SJCRH30 (cell line): ENCODE measurements around the gene FOLR1. TPM values are rescaled to one million over a fixed set of nuclear protein-coding genes. Genes with fewer than 3 reads are reported as not detected.
A peak's percentile ranks its signal among the peaks of the same experiment; 100 is the strongest.

Source experiments
- DNase-seq, 2 experiments: peaks; one replicate each; pipeline ENCODE4 v3.0.0-alpha.2; 2015 to 2020
- H3K27ac ChIP-seq: fragments of 250-450 bp; sonication (Bioruptor Pico); 2 replicates; pipeline ENCODE4 v1.5.1; 2020; ENCODE audit warnings: mild to moderate bottlenecking, moderate library complexity
- H3K27me3 ChIP-seq: fragments of 250-450 bp; sonication (Bioruptor Pico); 2 replicates; pipeline ENCODE4 v1.5.1; 2020; ENCODE audit warnings: mild to moderate bottlenecking, moderate library complexity
- H3K36me3 ChIP-seq: fragments of 250-450 bp; sonication (Bioruptor Pico); 2 replicates; pipeline ENCODE4 v1.5.1; 2020; ENCODE audit warnings: mild to moderate bottlenecking, moderate library complexity
- H3K4me1 ChIP-seq: fragments of 250-450 bp; sonication (Bioruptor Pico); 2 replicates; pipeline ENCODE4 v1.5.1; 2020; ENCODE audit warnings: mild to moderate bottlenecking, moderate library complexity
- H3K4me3 ChIP-seq: fragments of 250-450 bp; sonication (Bioruptor Pico); 2 replicates; pipeline ENCODE4 v1.5.1; 2020; ENCODE audit warnings: mild to moderate bottlenecking, moderate library complexity
- H3K9me3 ChIP-seq: fragments of 250-450 bp; sonication (Bioruptor Pico); replicated peaks from 2 replicates; pipeline ENCODE4 v1.5.1; 2020; ENCODE audit warnings: mild to moderate bottlenecking, moderate library complexity
- total RNA-seq: library from RNA; depleted of rRNA; stranded (reverse); fragments of >200 nt; shearing (Covaris generic); gene quantifications from 2 replicates; pipeline ENCODE4 v1.2.3, GENCODE V29; 2014; rRNA removed

The FOLR1 gene
- total RNA-seq, 1 experiment from 2014 or later = 0.77 TPM

DNA sequence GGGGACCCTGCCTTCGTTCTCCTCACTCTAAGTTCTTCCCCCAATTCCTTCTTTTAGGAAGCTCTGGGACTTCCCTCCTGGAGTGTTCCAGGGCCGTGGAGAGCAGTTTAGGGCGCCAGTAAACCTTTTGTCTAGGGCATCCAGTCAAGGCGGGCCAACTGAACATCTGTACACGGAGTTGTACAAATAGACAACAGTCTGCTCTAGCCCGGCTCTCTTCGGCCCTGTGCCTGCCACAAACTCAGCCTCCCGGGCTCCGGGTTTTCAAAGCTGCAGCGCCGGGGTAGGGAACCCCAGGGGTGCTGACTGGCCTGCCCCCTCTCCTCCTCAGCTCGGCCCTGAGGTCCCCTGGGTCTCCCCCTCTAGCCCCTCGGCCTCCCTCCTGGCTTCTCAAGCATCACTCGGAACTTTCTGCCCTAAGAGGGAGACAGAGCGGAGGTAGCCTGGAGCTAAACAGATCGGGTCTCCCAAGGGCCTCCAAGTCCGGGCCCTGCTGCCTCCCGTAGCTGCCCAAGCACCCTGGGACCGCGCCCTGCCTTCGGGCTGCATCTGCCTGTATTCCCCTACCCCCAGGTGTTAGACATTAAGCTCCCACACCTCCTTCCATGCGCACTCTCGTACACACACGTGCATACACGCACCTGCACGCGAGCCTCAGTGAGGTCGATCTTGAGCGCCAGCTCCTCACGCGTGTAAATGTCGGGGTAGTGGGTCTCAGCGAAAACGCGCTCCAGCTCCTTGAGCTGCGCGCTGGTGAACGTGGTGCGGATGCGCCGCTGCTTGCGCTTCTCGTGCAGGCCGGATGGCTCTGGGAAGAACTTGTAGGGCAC lies 48.7 kb downstream of the FOLR1 start:
- no peak overlapping the region for H3K27ac ChIP-seq
- H3K27me3 ChIP-seq = no peaks in the 10 kb centered on the region
- H3K9me3 ChIP-seq = no peaks in the 10 kb centered on the region
- no peak overlapping the region for H3K4me3 ChIP-seq
- H3K4me1 ChIP-seq = no peaks in the 10 kb centered on the region
- peaks cover 27% of the 10 kb centered on the region for H3K36me3 ChIP-seq
- DNase-seq = peak in 1 of 2 experiments; percentile 28

DNA sequence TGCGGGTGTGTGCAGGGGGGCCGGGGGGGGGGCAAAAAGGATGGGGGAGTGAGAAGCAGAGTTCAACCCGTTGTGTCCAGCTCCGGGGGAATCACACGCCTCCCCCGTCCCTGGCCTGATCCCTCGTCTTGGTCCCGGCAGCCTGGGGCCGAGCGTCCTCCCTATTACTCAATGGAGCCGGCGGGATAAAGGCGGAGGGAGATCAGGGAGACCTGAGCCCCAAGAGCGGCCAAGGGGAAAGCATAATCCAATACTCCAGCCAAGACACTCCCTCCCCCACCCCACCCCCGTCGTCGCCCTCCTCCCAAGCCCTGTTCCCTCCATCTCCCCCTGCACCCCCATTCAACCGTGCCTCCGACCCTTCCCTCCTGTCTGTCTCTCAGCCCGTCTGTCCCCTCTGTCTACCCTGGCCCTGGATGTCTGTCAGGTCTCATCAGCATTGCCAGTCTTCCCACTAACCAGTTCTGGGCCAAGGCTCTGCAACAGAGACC lies 49.4 kb downstream of the FOLR1 start:
- Histone ChIP-seq H3K4me3 (no peak overlapping the region), H3K27me3 (no peaks in the 10 kb centered on the region), H3K27ac (no peak overlapping the region), H3K4me1 (no peaks in the 10 kb centered on the region), H3K36me3 (peaks cover 24% of the 10 kb centered on the region), H3K9me3 (no peaks in the 10 kb centered on the region)
- no peak for DNase-seq

DNA sequence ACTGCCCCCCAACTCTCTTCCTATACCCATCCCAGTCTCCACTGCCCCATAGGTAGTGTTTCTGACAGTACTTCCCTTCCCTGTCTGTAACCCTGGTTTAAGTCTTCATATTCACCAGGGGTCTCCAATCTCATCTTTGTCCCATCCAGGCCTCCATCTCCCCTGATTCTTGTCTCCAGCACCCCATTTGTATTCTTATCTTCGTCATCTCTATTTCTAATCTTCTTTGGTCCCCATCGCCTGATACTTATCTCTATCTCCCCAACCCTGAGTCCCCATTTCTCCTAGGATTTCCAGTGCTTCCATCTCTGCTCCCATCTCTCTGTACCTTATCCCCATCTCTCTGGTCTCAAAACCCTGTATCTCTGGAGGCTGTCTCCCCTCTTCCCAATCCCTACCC lies 50.2 kb downstream of the FOLR1 start:
- no peaks in the 10 kb centered on the region for H3K4me1 ChIP-seq
- H3K36me3 ChIP-seq = peaks cover 16% of the 10 kb centered on the region
- no peak overlapping the region for H3K4me3 ChIP-seq
- no peak for DNase-seq
- no peaks in the 10 kb centered on the region for H3K27me3 ChIP-seq
- H3K9me3 ChIP-seq = no peaks in the 10 kb centered on the region
- no peak overlapping the region for H3K27ac ChIP-seq

DNA sequence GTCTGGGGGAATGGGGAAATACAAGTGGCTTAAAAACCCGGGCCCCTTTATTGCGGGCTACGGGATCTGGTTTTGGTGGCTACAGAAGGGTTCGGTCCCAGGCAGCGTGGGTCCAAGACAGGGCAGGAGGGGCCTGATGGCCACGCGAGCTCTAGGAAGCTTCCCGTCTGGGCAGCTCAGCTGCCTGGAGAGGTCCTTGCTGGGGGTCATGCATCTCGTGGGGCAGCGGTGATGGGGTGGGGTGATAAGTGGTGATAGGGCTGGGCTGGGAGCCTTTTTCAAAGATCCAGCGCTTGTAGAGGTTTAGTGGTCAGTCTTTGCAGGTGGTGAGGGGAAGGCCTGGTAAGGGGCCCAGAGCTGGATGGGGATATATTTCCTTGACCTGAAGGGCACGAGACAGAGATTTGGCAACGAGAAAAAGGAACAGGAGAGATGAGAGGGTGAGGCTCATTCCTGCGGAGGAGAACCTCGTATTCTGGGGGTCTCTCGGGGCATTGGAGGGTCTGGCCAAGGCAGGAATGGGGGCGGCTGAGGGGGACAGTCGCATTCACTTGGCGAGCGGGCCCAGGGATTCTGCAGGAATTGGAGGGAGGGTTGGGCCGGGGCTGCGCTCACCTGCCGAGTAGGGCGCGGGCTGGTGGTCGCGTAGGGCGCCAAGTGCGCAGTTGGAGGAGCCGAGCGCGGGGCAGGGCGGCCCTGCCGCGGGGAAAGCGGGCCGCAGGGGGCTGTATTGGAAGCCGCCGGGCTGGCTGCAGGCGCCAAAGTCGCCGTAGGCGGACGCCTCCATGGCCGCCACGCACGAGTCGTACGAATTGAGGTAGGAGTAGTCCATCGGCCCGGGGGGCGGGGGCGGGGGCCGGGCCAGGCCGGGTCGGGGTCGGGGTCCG lies 51.5 kb downstream of the FOLR1 start:
- no peak overlapping the region for H3K27ac ChIP-seq
- no peak overlapping the region for H3K4me3 ChIP-seq
- H3K27me3 ChIP-seq = no peaks in the 10 kb centered on the region
- H3K4me1 ChIP-seq = no peaks in the 10 kb centered on the region
- H3K36me3 ChIP-seq = peaks cover 3% of the 10 kb centered on the region
- no peak for DNase-seq
- H3K9me3 ChIP-seq = no peaks in the 10 kb centered on the region

DNA sequence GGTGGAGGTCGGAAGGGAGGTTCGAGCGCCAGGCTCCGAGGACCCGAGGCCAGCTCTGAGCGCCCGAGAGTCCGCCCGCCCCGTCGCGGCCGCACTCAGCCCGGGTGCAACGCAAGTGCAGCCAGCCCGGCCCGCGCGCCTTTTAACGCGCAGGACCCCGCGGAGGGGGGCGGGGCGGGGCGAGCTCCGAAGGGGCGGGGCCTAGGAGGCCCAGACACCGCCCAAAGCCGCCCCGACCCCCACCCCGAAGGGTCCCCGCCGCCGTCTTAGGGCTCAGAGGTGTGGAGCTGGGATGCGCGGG lies 52.1 kb downstream of the FOLR1 start, which contains the start of gene PHOX2A:
Gene PHOX2A (minus strand): TSS at position 117 of the 301 bp plus-strand sequence. CDS start 172 bp downstream, outside the sequence.
- H3K36me3 ChIP-seq = no peaks in the 10 kb centered on the region
- H3K9me3 ChIP-seq = no peaks in the 10 kb centered on the region
- H3K27ac ChIP-seq = no peak within 1 kb of the TSS
- H3K27me3 ChIP-seq = no peaks in the 10 kb centered on the region
- no peaks in the 10 kb centered on the region for H3K4me1 ChIP-seq
- DNase-seq = no peak
- no peak within 1 kb of the TSS for H3K4me3 ChIP-seq

DNA sequence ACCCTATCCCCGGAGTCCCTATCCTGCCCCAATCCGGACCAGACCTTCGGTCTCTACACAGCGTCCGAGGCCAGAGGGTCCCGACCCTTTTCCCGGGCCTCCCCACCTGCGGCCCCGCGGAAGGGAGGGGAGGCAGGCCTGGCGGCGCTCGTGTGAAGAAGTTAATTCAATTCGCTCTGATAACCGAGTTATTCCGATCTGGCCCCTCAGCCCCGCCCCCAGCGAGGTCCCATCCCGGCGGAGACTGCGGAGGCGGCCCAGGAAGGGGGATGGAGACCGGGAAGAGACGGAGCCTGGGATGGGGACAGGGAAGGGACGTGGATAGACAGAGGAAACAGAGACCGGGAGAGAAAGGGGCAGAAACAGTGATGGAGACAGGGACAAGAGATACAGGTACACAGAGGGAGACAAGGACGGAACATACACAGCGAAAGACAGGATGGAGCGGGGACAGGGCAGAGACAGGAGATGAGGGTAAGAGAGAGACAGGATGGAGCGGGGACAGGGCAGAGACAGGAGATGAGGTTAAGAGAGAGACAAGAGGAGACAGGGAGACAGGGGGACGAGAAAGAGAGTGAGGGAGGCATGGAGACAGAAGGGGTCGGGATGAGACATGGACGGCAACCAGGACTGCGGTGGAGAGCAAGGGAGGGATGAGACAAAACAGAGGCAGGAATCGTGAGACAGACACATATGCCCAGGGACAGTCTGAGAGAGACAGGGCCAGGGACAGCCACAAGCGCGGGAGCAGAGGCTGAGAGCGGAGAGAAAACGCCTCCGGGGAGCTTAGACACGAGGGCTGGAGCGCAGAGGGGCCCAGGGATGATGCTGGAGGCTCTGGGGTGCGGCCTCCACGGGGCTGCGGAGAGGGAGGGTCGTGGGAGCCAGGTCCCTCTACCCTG lies 52.7 kb downstream of the FOLR1 start:
- H3K4me1 ChIP-seq = no peaks in the 10 kb centered on the region
- no peaks in the 10 kb centered on the region for H3K27me3 ChIP-seq
- DNase-seq = no peak
- no peak overlapping the region for H3K4me3 ChIP-seq
- H3K36me3 ChIP-seq = no peaks in the 10 kb centered on the region
- no peaks in the 10 kb centered on the region for H3K9me3 ChIP-seq
- H3K27ac ChIP-seq = no peak overlapping the region

DNA sequence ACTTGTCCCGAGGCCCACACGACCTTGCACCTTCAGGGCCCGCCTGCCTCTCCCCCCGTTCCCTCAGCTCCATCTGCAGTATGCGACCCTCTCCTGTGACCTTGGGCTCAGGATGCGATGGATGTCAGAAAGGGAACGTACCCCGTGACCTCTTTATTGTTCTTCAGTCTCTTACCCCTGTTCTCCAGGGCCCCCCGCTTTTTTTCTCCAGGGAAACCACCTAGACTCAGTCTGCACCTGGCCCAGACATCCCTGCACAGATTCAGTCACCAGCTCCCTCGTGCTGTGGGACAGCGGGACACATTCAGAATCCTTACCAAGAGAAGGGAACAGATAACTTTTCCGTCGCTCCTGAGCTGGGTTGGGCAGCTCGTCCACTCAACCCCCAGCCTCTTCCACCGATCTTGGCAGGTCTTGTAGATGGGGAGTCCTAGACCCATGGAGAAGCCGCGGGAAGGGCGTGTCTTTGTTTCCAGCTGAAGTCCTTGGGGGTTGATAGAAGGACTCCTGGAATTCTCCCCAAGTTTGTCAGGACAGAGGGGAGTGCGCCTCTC lies 53.4 kb downstream of the FOLR1 start:
- Histone ChIP-seq H3K27me3 (no peaks in the 10 kb centered on the region), H3K4me3 (no peak overlapping the region), H3K36me3 (no peaks in the 10 kb centered on the region), H3K9me3 (no peaks in the 10 kb centered on the region), H3K4me1 (no peaks in the 10 kb centered on the region), H3K27ac (no peak overlapping the region)
- no peak for DNase-seq

Other genes starting within 250 kb of the FOLR1 start
- 3.6 and 5.5 TPM in 2 replicates for gene IL18BP, start 193.2 kb upstream of the FOLR1 start, total RNA-seq
- 154 and 162 TPM in 2 replicates for gene NUMA1, start 111.6 kb upstream of the FOLR1 start, total RNA-seq
- gene LRRC51, start 111.3 kb upstream of the FOLR1 start, total RNA-seq = 3.9 and 5.8 TPM in 2 replicates
- 53.4 and 54.3 TPM in 2 replicates for gene LAMTOR1, start 88.8 kb upstream of the FOLR1 start, total RNA-seq
- gene TOMT, start 86.2 kb upstream of the FOLR1 start, total RNA-seq = not detected in 2 replicates
- 38.1 and 42.7 TPM in 2 replicates for gene ANAPC15, start 79.4 kb upstream of the FOLR1 start, total RNA-seq
- gene FOLR3, start 56.4 kb upstream of the FOLR1 start, total RNA-seq = not detected in 2 replicates
- gene FOLR2, start 24.7 kb downstream of the FOLR1 start, total RNA-seq = not detected in 2 replicates
- gene INPPL1, start 32.6 kb downstream of the FOLR1 start, total RNA-seq = 141 and 168 TPM in 2 replicates
- not detected in 2 replicates for gene PHOX2A, start 52.0 kb downstream of the FOLR1 start, total RNA-seq
- gene CLPB, start 242.4 kb downstream of the FOLR1 start, total RNA-seq = 30.4 and 38.5 TPM in 2 replicates